ENCODE results near the gene GRM7.

The GRM7 gene

GRCh38 chr3:7285505-7285904, 424.6 kb downstream of the GRM7 start:
- no peaks in the 10 kb centered on the region for H3K9me3 ChIP-seq (replicated peaks; ENCODE audit: insufficient read depth, low read length)
- no peak overlapping the region for H3K27ac ChIP-seq (ENCODE audit: low read length)
- no peaks in the 10 kb centered on the region for H4K20me1 ChIP-seq (ENCODE audit: insufficient read depth, low read length)
- H3K79me2 ChIP-seq (ENCODE audit: low read length): no peaks in the 10 kb centered on the region
- no peak overlapping the region for H2AFZ ChIP-seq (ENCODE audit: low read length)
- H3F3A ChIP-seq (ENCODE audit: insufficient read depth, low read length): no peaks in the 10 kb centered on the region
- no peak overlapping the region for H3K4me3 ChIP-seq (ENCODE audit: low read length)
- H3K9ac ChIP-seq (ENCODE audit: low read length): no peak overlapping the region
- no peaks in the 10 kb centered on the region for H3K27me3 ChIP-seq (replicated peaks; ENCODE audit: insufficient read depth, low read length)
- TF ChIP-seq, protein P1, sequence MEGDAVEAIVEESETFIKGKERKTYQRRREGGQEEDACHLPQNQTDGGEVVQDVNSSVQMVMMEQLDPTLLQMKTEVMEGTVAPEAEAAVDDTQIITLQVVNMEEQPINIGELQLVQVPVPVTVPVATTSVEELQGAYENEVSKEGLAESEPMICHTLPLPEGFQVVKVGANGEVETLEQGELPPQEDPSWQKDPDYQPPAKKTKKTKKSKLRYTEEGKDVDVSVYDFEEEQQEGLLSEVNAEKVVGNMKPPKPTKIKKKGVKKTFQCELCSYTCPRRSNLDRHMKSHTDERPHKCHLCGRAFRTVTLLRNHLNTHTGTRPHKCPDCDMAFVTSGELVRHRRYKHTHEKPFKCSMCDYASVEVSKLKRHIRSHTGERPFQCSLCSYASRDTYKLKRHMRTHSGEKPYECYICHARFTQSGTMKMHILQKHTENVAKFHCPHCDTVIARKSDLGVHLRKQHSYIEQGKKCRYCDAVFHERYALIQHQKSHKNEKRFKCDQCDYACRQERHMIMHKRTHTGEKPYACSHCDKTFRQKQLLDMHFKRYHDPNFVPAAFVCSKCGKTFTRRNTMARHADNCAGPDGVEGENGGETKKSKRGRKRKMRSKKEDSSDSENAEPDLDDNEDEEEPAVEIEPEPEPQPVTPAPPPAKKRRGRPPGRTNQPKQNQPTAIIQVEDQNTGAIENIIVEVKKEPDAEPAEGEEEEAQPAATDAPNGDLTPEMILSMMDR (IDR thresholded peaks at IDR 0.05; ENCODE audit: low read length): no peak
- TF ChIP-seq EZH2phosphoT487 (IDR thresholded peaks at IDR 0.05; ENCODE audit: low read length) (no peak), EZH2 (optimal IDR thresholded peaks at IDR 0.05; ENCODE audit: low read depth, low read length) (no peak)
- H3K4me2 ChIP-seq (ENCODE audit: low read depth, low read length): no peak overlapping the region
- no peak for DNase-seq
- H3K9me2 ChIP-seq (replicated peaks; ENCODE audit: insufficient read depth, low read length): no peaks in the 10 kb centered on the region
- H3K4me1 ChIP-seq (ENCODE audit: low read length): no peaks in the 10 kb centered on the region
- H3K36me3 ChIP-seq (replicated peaks; ENCODE audit: insufficient read depth, low read length): no peaks in the 10 kb centered on the region

GRCh38 chr3:7288133-7288532, 427.2 kb downstream of the GRM7 start:
- H3K79me2 ChIP-seq (ENCODE audit: low read length): no peaks in the 10 kb centered on the region
- no peaks in the 10 kb centered on the region for H3K9me3 ChIP-seq (replicated peaks; ENCODE audit: insufficient read depth, low read length)
- no peak overlapping the region for H3K27ac ChIP-seq (ENCODE audit: low read length)
- no peaks in the 10 kb centered on the region for H3K27me3 ChIP-seq (replicated peaks; ENCODE audit: insufficient read depth, low read length)
- no peak overlapping the region for H3K4me3 ChIP-seq (ENCODE audit: low read length)
- H4K20me1 ChIP-seq (ENCODE audit: insufficient read depth, low read length): no peaks in the 10 kb centered on the region
- no peaks in the 10 kb centered on the region for H3K36me3 ChIP-seq (replicated peaks; ENCODE audit: insufficient read depth, low read length)
- no peak overlapping the region for H3K9ac ChIP-seq (ENCODE audit: low read length)
- TF ChIP-seq, protein P1 (IDR thresholded peaks at IDR 0.05; ENCODE audit: low read length): no peak
- TF ChIP-seq EZH2 (optimal IDR thresholded peaks at IDR 0.05; ENCODE audit: low read depth, low read length) (no peak), EZH2phosphoT487 (IDR thresholded peaks at IDR 0.05; ENCODE audit: low read length) (no peak)
- H2AFZ ChIP-seq (ENCODE audit: low read length): no peak overlapping the region
- H3K4me1 ChIP-seq (ENCODE audit: low read length): no peaks in the 10 kb centered on the region
- H3K4me2 ChIP-seq (ENCODE audit: low read depth, low read length): no peak overlapping the region
- no peak for DNase-seq
- no peaks in the 10 kb centered on the region for H3K9me2 ChIP-seq (replicated peaks; ENCODE audit: insufficient read depth, low read length)
- no peaks in the 10 kb centered on the region for H3F3A ChIP-seq (ENCODE audit: insufficient read depth, low read length)

- DNase-seq: no peak
- Histone ChIP-seq H3K4me2 (ENCODE audit: low read depth, low read length) (no peak overlapping the region), H3K36me3 (replicated peaks; ENCODE audit: insufficient read depth, low read length) (no peaks in the 10 kb centered on the region), H3K27me3 (replicated peaks; ENCODE audit: insufficient read depth, low read length) (no peaks in the 10 kb centered on the region), H3K9ac (ENCODE audit: low read length) (no peak overlapping the region), H2AFZ (ENCODE audit: low read length) (no peak overlapping the region), H3K27ac (ENCODE audit: low read length) (no peak overlapping the region), H3K79me2 (ENCODE audit: low read length) (no peaks in the 10 kb centered on the region), H4K20me1 (ENCODE audit: insufficient read depth, low read length) (no peaks in the 10 kb centered on the region), H3K9me3 (replicated peaks; ENCODE audit: insufficient read depth, low read length) (no peaks in the 10 kb centered on the region), H3K4me3 (ENCODE audit: low read length) (no peak overlapping the region), H3F3A (ENCODE audit: insufficient read depth, low read length) (no peaks in the 10 kb centered on the region), H3K4me1 (ENCODE audit: low read length) (no peaks in the 10 kb centered on the region), H3K9me2 (replicated peaks; ENCODE audit: insufficient read depth, low read length) (no peaks in the 10 kb centered on the region)
- TF ChIP-seq, protein P1 (IDR thresholded peaks at IDR 0.05; ENCODE audit: low read length): no peak
- TF ChIP-seq EZH2 (optimal IDR thresholded peaks at IDR 0.05; ENCODE audit: low read depth, low read length): no peak
- TF ChIP-seq EZH2phosphoT487 (IDR thresholded peaks at IDR 0.05; ENCODE audit: low read length): no peak
Measured at GRCh38 chr3:7289121-7289520, 428.2 kb downstream of the GRM7 start.
